ENCODE measurements around the gene DGKD.

Gene DGKD

GRCh38 chr2:233436691-233437438 lies 82.6 kb downstream of the DGKD start:
- DNase-seq (ENCODE audit: insufficient read length, low spot score), result no peak
- FAIRE-seq, result no peak
- no peak for TF ChIP-seq PAX5 (IDR thresholded peaks at IDR 0.05; ENCODE audit: insufficient read depth, low read length, severe bottlenecking)
- no peak for TF ChIP-seq POLR2A (IDR thresholded peaks at IDR 0.05; ENCODE audit: low read depth, low read length)
- no peak for TF ChIP-seq TAF1 (IDR thresholded peaks at IDR 0.05; ENCODE audit: low read depth, low read length)
- TF ChIP-seq SPI1 (IDR thresholded peaks at IDR 0.05; ENCODE audit: low read depth, low read length), result no peak
- no peak for TF ChIP-seq POLR2AphosphoS5 (IDR thresholded peaks at IDR 0.05; ENCODE audit: low read depth, low read length)
- TF ChIP-seq POU2F2 (IDR thresholded peaks at IDR 0.05; ENCODE audit: low read depth, low read length), result no peak

GRCh38 chr2:233437439-233437955 lies 83.2 kb downstream of the DGKD start:
- TF ChIP-seq TAF1 (IDR thresholded peaks at IDR 0.05; ENCODE audit: low read depth, low read length), result no peak
- TF ChIP-seq POLR2AphosphoS5 (IDR thresholded peaks at IDR 0.05; ENCODE audit: low read depth, low read length), result no peak
- TF ChIP-seq PAX5 (IDR thresholded peaks at IDR 0.05; ENCODE audit: insufficient read depth, low read length, severe bottlenecking), result no peak
- TF ChIP-seq SPI1 (IDR thresholded peaks at IDR 0.05; ENCODE audit: low read depth, low read length), result no peak
- no peak for TF ChIP-seq POLR2A (IDR thresholded peaks at IDR 0.05; ENCODE audit: low read depth, low read length)
- TF ChIP-seq POU2F2 (IDR thresholded peaks at IDR 0.05; ENCODE audit: low read depth, low read length), result no peak
- no peak for FAIRE-seq
- no peak for DNase-seq (ENCODE audit: insufficient read length, low spot score)

- FAIRE-seq (no peak), DNase-seq (ENCODE audit: insufficient read length, low spot score) (no peak)
- TF ChIP-seq POLR2AphosphoS5 (IDR thresholded peaks at IDR 0.05; ENCODE audit: low read depth, low read length) (no peak), TAF1 (IDR thresholded peaks at IDR 0.05; ENCODE audit: low read depth, low read length) (no peak), PAX5 (IDR thresholded peaks at IDR 0.05; ENCODE audit: insufficient read depth, low read length, severe bottlenecking) (no peak), POLR2A (IDR thresholded peaks at IDR 0.05; ENCODE audit: low read depth, low read length) (no peak), SPI1 (IDR thresholded peaks at IDR 0.05; ENCODE audit: low read depth, low read length) (no peak), POU2F2 (IDR thresholded peaks at IDR 0.05; ENCODE audit: low read depth, low read length) (no peak)
Measured at GRCh38 chr2:233438573-233439147, 84.4 kb downstream of the DGKD start.

- DNase-seq (ENCODE audit: insufficient read length, low spot score) (no peak), FAIRE-seq (no peak)
- TF ChIP-seq POU2F2 (IDR thresholded peaks at IDR 0.05; ENCODE audit: low read depth, low read length) (no peak), POLR2A (IDR thresholded peaks at IDR 0.05; ENCODE audit: low read depth, low read length) (no peak), PAX5 (IDR thresholded peaks at IDR 0.05; ENCODE audit: insufficient read depth, low read length, severe bottlenecking) (no peak), POLR2AphosphoS5 (IDR thresholded peaks at IDR 0.05; ENCODE audit: low read depth, low read length) (no peak), TAF1 (IDR thresholded peaks at IDR 0.05; ENCODE audit: low read depth, low read length) (no peak), SPI1 (IDR thresholded peaks at IDR 0.05; ENCODE audit: low read depth, low read length) (no peak)
Measured at GRCh38 chr2:233439191-233439590, 84.9 kb downstream of the DGKD start.

GRCh38 chr2:233440314-233440713 lies 86.0 kb downstream of the DGKD start:
- DNase-seq (ENCODE audit: insufficient read length, low spot score) (no peak), FAIRE-seq (no peak)
- TF ChIP-seq POU2F2 (IDR thresholded peaks at IDR 0.05; ENCODE audit: low read depth, low read length), result no peak
- no peak for TF ChIP-seq POLR2AphosphoS5 (IDR thresholded peaks at IDR 0.05; ENCODE audit: low read depth, low read length)
- TF ChIP-seq SPI1 (IDR thresholded peaks at IDR 0.05; ENCODE audit: low read depth, low read length), result no peak
- no peak for TF ChIP-seq POLR2A (IDR thresholded peaks at IDR 0.05; ENCODE audit: low read depth, low read length)
- TF ChIP-seq TAF1 (IDR thresholded peaks at IDR 0.05; ENCODE audit: low read depth, low read length), result no peak

- no peak for DNase-seq (ENCODE audit: insufficient read length, low spot score)
- TF ChIP-seq POLR2AphosphoS5 (IDR thresholded peaks at IDR 0.05; ENCODE audit: low read depth, low read length) (no peak), PAX5 (IDR thresholded peaks at IDR 0.05; ENCODE audit: insufficient read depth, low read length, severe bottlenecking) (no peak), SPI1 (IDR thresholded peaks at IDR 0.05; ENCODE audit: low read depth, low read length) (no peak), TAF1 (IDR thresholded peaks at IDR 0.05; ENCODE audit: low read depth, low read length) (no peak), POLR2A (IDR thresholded peaks at IDR 0.05; ENCODE audit: low read depth, low read length) (no peak), POU2F2 (IDR thresholded peaks at IDR 0.05; ENCODE audit: low read depth, low read length) (no peak)
- FAIRE-seq, result no peak
Measured at GRCh38 chr2:233440714-233441113, 86.4 kb downstream of the DGKD start.

GRCh38 chr2:233441161-233442027 lies 87.1 kb downstream of the DGKD start:
- DNase-seq (ENCODE audit: insufficient read length, low spot score), result no peak
- TF ChIP-seq POLR2A (IDR thresholded peaks at IDR 0.05; ENCODE audit: low read depth, low read length) (no peak), TAF1 (IDR thresholded peaks at IDR 0.05; ENCODE audit: low read depth, low read length) (no peak), POLR2AphosphoS5 (IDR thresholded peaks at IDR 0.05; ENCODE audit: low read depth, low read length) (no peak), PAX5 (IDR thresholded peaks at IDR 0.05; ENCODE audit: insufficient read depth, low read length, severe bottlenecking) (no peak), SPI1 (IDR thresholded peaks at IDR 0.05; ENCODE audit: low read depth, low read length) (no peak)
- no peak for FAIRE-seq

- DNase-seq (ENCODE audit: insufficient read length, low spot score) (no peak), FAIRE-seq (no peak)
- no peak for TF ChIP-seq POLR2AphosphoS5 (IDR thresholded peaks at IDR 0.05; ENCODE audit: low read depth, low read length)
- no peak for TF ChIP-seq TAF1 (IDR thresholded peaks at IDR 0.05; ENCODE audit: low read depth, low read length)
- TF ChIP-seq POU2F2 (IDR thresholded peaks at IDR 0.05; ENCODE audit: low read depth, low read length), result no peak
- TF ChIP-seq PAX5 (IDR thresholded peaks at IDR 0.05; ENCODE audit: insufficient read depth, low read length, severe bottlenecking), result no peak
- no peak for TF ChIP-seq SPI1 (IDR thresholded peaks at IDR 0.05; ENCODE audit: low read depth, low read length)
- no peak for TF ChIP-seq POLR2A (IDR thresholded peaks at IDR 0.05; ENCODE audit: low read depth, low read length)
Measured at GRCh38 chr2:233442028-233442310, 87.7 kb downstream of the DGKD start.

Data from GM12891 (cell line).